Mucosa of rectum (tissue), 2 donors: Measurements from ENCODE around the gene DNAH5.

ENCODE experiments used
- H3K27ac ChIP-seq, 2 donors: one replicate each; pipeline ENCODE4 v1.7.0; 2013; ENCODE audit warnings: inconsistent platforms in 2 of 2, low read depth in 2 of 2, low read length in 2 of 2
- H3K27me3 ChIP-seq, 2 donors: one replicate each; pipeline ENCODE4 v1.7.0; 2013; ENCODE audit warnings: low read length in 2 of 2; ENCODE audit not compliant: control insufficient read depth in 2 of 2, insufficient read depth in 2 of 2
- H3K36me3 ChIP-seq, 2 donors: one replicate each; pipeline ENCODE4 v1.7.0; 2013; ENCODE audit warnings: low read length in 2 of 2; ENCODE audit not compliant: control insufficient read depth in 2 of 2, insufficient read depth in 2 of 2
- H3K4me1 ChIP-seq, 2 donors: one replicate each; pipeline ENCODE4 v1.7.0; 2013; ENCODE audit warnings: low read length in 2 of 2, mild to moderate bottlenecking in 1 of 2; ENCODE audit not compliant: control insufficient read depth in 2 of 2, insufficient read depth in 2 of 2
- H3K4me3 ChIP-seq, 2 donors: one replicate each; pipeline ENCODE4 v1.7.0; 2013; ENCODE audit warnings: low read length in 2 of 2
- H3K9ac ChIP-seq, 2 donors: one replicate each; pipeline ENCODE4 v1.7.0; 2013; ENCODE audit warnings: low read length in 2 of 2, low read depth in 1 of 2, mild to moderate bottlenecking in 1 of 2
- H3K9me3 ChIP-seq, 2 donors: one replicate each; pipeline ENCODE4 v1.7.0; 2013; ENCODE audit warnings: low read length in 2 of 2; ENCODE audit not compliant: control insufficient read depth in 2 of 2
- donor health status: healthy.
- donor health status: Normal muscosa, but diverticular disease.

The DNAH5 gene

GRCh38 chr5:13692172-13692571 lies 252.3 kb downstream of the DNAH5 start:
- no peaks in the 10 kb centered on the region for H3K36me3 ChIP-seq
- no peak overlapping the region for H3K27ac ChIP-seq
- H3K27me3 ChIP-seq, result no peaks in the 10 kb centered on the region
- no peak overlapping the region for H3K4me3 ChIP-seq
- peaks cover 0 to 2% of the 10 kb centered on the region in 2 donors for H3K9me3 ChIP-seq
- H3K9ac ChIP-seq, result no peak overlapping the region
- no peaks in the 10 kb centered on the region for H3K4me1 ChIP-seq

GRCh38 chr5:13676531-13676930 lies 268.0 kb downstream of the DNAH5 start:
- Histone ChIP-seq H3K4me3 (no peak overlapping the region), H3K4me1 (no peaks in the 10 kb centered on the region), H3K27me3 (no peaks in the 10 kb centered on the region), H3K36me3 (no peaks in the 10 kb centered on the region), H3K9ac (no peak overlapping the region), H3K9me3 (peaks cover 0 to 2% of the 10 kb centered on the region in 2 donors), H3K27ac (no peak overlapping the region)

GRCh38 chr5:13674391-13674790 lies 270.1 kb downstream of the DNAH5 start:
- H3K4me1 ChIP-seq, result no peaks in the 10 kb centered on the region
- H3K36me3 ChIP-seq, result no peaks in the 10 kb centered on the region
- no peak overlapping the region for H3K4me3 ChIP-seq
- H3K27ac ChIP-seq, result no peak overlapping the region
- no peaks in the 10 kb centered on the region for H3K27me3 ChIP-seq
- H3K9ac ChIP-seq, result no peak overlapping the region
- H3K9me3 ChIP-seq, result peaks cover 0 to 2% of the 10 kb centered on the region in 2 donors

GRCh38 chr5:13673511-13673910 lies 271.0 kb downstream of the DNAH5 start:
- Histone ChIP-seq H3K4me1 (no peaks in the 10 kb centered on the region), H3K9me3 (peaks cover 0 to 2% of the 10 kb centered on the region in 2 donors), H3K4me3 (no peak overlapping the region), H3K27me3 (no peaks in the 10 kb centered on the region), H3K36me3 (no peaks in the 10 kb centered on the region), H3K27ac (no peak overlapping the region), H3K9ac (no peak overlapping the region)

DNA sequence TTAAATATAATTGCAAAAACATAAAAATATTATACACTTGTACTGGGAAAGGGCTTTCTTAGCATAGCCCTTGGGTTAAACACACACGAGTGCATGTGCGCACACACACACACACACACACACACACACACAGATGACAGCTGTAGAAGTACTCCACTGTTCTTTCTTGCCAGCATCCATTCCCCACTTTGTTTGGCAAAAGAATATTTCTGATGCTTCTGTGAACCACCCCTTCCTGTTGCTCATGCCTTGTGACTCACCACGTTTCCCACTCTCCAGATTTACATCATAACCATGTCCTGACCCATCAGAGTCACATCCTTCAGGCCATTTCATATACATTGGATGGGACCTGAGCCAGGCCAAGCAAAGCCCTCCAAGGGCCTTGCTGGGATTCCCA lies 280.1 kb downstream of the DNAH5 start:
- Histone ChIP-seq H3K9me3 (no peaks in the 10 kb centered on the region), H3K4me3 (no peak overlapping the region), H3K27ac (no peak overlapping the region), H3K27me3 (no peaks in the 10 kb centered on the region), H3K4me1 (no peaks in the 10 kb centered on the region), H3K36me3 (no peaks in the 10 kb centered on the region), H3K9ac (no peak overlapping the region)

DNA sequence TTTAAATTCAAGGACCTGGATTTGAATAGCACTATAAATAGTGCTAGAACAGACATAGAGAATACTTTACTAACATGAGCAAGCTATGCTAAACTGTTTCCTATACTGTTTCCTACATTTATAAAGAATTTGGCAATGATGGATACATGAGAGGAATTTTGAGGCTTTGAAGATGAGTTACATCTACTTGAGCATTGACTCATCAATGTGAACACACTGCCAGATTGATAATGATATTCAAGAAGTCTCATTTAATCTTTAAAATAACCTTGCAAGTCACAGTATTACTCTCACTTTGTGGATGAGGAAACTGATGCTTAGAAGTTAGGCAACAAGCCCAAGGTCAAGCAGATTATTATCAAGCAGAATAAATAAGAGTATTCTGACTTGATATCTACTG lies 281.9 kb downstream of the DNAH5 start:
- no peak overlapping the region for H3K4me3 ChIP-seq
- H3K9ac ChIP-seq, result no peak overlapping the region
- no peaks in the 10 kb centered on the region for H3K9me3 ChIP-seq
- no peaks in the 10 kb centered on the region for H3K27me3 ChIP-seq
- H3K36me3 ChIP-seq, result no peaks in the 10 kb centered on the region
- H3K4me1 ChIP-seq, result no peaks in the 10 kb centered on the region
- no peak overlapping the region for H3K27ac ChIP-seq

GRCh38 chr5:13661272-13661671 lies 283.2 kb downstream of the DNAH5 start:
- Histone ChIP-seq H3K9me3 (no peaks in the 10 kb centered on the region), H3K36me3 (no peaks in the 10 kb centered on the region), H3K4me3 (no peak overlapping the region), H3K27me3 (no peaks in the 10 kb centered on the region), H3K27ac (no peak overlapping the region), H3K9ac (no peak overlapping the region), H3K4me1 (no peaks in the 10 kb centered on the region)

DNA sequence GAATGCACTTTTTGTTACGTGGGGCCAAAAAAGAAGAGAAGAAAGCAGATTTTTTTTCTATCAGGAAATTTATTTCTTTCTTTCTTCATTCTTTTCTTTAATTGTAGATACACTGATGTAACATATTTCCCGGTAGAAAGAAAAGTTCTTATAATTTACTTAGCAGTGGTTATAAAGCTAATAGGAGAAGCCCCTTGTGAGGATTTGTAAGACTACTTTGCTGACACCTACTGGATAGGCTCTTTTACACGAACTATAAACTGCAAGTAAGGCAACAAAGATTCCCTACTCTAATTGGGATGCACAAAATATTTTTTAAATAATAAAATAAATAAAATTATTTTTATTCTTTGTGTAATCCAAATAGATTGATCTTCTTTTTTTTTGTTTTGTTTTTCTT lies 284.4 kb downstream of the DNAH5 start:
- H3K27ac ChIP-seq, result no peak overlapping the region
- no peaks in the 10 kb centered on the region for H3K27me3 ChIP-seq
- no peaks in the 10 kb centered on the region for H3K9me3 ChIP-seq

GRCh38 chr5:13659391-13659790 lies 285.1 kb downstream of the DNAH5 start:
- H3K9ac ChIP-seq, result no peak overlapping the region
- no peak overlapping the region for H3K4me3 ChIP-seq
- H3K9me3 ChIP-seq, result no peaks in the 10 kb centered on the region
- H3K36me3 ChIP-seq, result no peaks in the 10 kb centered on the region
- no peak overlapping the region for H3K27ac ChIP-seq
- H3K4me1 ChIP-seq, result no peaks in the 10 kb centered on the region
- no peaks in the 10 kb centered on the region for H3K27me3 ChIP-seq

More for the DNA sequence above, 284.4 kb downstream of the DNAH5 start:
- Histone ChIP-seq H3K9ac (no peak overlapping the region), H3K4me1 (no peaks in the 10 kb centered on the region), H3K36me3 (no peaks in the 10 kb centered on the region), H3K4me3 (no peak overlapping the region)

- no peak overlapping the region for H3K9ac ChIP-seq
- no peaks in the 10 kb centered on the region for H3K27me3 ChIP-seq
- H3K27ac ChIP-seq, result no peak overlapping the region
- no peaks in the 10 kb centered on the region for H3K9me3 ChIP-seq
- no peaks in the 10 kb centered on the region for H3K4me1 ChIP-seq
- H3K36me3 ChIP-seq, result no peaks in the 10 kb centered on the region
- H3K4me3 ChIP-seq, result no peak overlapping the region
Measured at GRCh38 chr5:13658761-13659160, 285.7 kb downstream of the DNAH5 start.

GRCh38 chr5:13658152-13658551 lies 286.3 kb downstream of the DNAH5 start:
- no peaks in the 10 kb centered on the region for H3K27me3 ChIP-seq

More at GRCh38 chr5:13658152-13658551, 286.3 kb downstream of the DNAH5 start:
- Histone ChIP-seq H3K27ac (no peak overlapping the region), H3K4me1 (no peaks in the 10 kb centered on the region), H3K9ac (no peak overlapping the region), H3K4me3 (no peak overlapping the region), H3K9me3 (no peaks in the 10 kb centered on the region), H3K36me3 (no peaks in the 10 kb centered on the region)
